Measurements from ENCODE around the gene ATP9B. TPM values are rescaled to one million over a fixed set of nuclear protein-coding genes. Genes with fewer than 3 reads are reported as not detected.
A peak's percentile ranks its signal among the peaks of the same experiment; 100 is the strongest.

ATP9B gene
- total RNA-seq, 1 experiment from 2014 or later: 17.9 TPM

GRCh38 chr18:79067611-79068010 is 1.6 kb upstream of the ATP9B start:
- Histone ChIP-seq H3K36me3 (ENCODE audit: insufficient read depth, low read length, poor library complexity, severe bottlenecking) (no peaks in the 10 kb centered on the region), H3K9me3 (ENCODE audit: low read depth, low read length, poor library complexity, severe bottlenecking) (no peaks in the 10 kb centered on the region), H3K4me3 (ENCODE audit: low read depth, low read length, poor library complexity, severe bottlenecking) (no peak overlapping the region), H3K4me1 (ENCODE audit: insufficient read depth, low read length, poor library complexity, severe bottlenecking) (no peaks in the 10 kb centered on the region), H3K27me3 (replicated peaks; ENCODE audit: insufficient read depth, low read depth, low read length, poor library complexity) (no peaks in the 10 kb centered on the region), H3K27ac (ENCODE audit: low read depth, low read length, poor library complexity, severe bottlenecking) (no peak overlapping the region)
- TF ChIP-seq EZH2 (IDR thresholded peaks at IDR 0.05; ENCODE audit: borderline replicate concordance, low read depth, low read length, poor library complexity, severe bottlenecking): no peak
- no peak for TF ChIP-seq CTCF (conservative IDR thresholded peaks at IDR 0.05; ENCODE audit: low read depth, low read length)
- intact Hi-C loops (cut with micrococcal nuclease; ENCODE audit: unreplicated experiment): loop anchor here (5.0 kb wide), 1 partner anchor 175 kb away; no protein-coding TSS in a partner anchor
- CTCF ChIA-PET: no interaction called here
- DNase-seq (ENCODE audit: low spot score): no peak
- POLR2A ChIA-PET (ENCODE audit: low non-redundant PET): no interaction called here
- no TSS peak for BruUV-seq (replicated peaks)

- DNase-seq (ENCODE audit: low spot score): no peak
- no TSS peak for BruUV-seq (replicated peaks)
- TF ChIP-seq CTCF (conservative IDR thresholded peaks at IDR 0.05; ENCODE audit: low read depth, low read length) (no peak), EZH2 (IDR thresholded peaks at IDR 0.05; ENCODE audit: borderline replicate concordance, low read depth, low read length, poor library complexity, severe bottlenecking) (no peak)
- no peaks in the 10 kb centered on the region for H3K9me3 ChIP-seq (ENCODE audit: low read depth, low read length, poor library complexity, severe bottlenecking)
- no peaks in the 10 kb centered on the region for H3K4me1 ChIP-seq (ENCODE audit: insufficient read depth, low read length, poor library complexity, severe bottlenecking)
- H3K27me3 ChIP-seq (replicated peaks; ENCODE audit: insufficient read depth, low read depth, low read length, poor library complexity): no peaks in the 10 kb centered on the region
- ChIA-PET CTCF (no interaction called here), POLR2A (ENCODE audit: low non-redundant PET) (interaction anchor here (0.6 kb wide), 1 partner anchor 109 kb away, joined by 3 read pairs; no protein-coding TSS in a partner anchor)
- peak overlapping the region; percentile 87 for H3K27ac ChIP-seq (ENCODE audit: low read depth, low read length, poor library complexity, severe bottlenecking)
- intact Hi-C loops (cut with micrococcal nuclease; ENCODE audit: unreplicated experiment): loop anchor here (5.0 kb wide), 1 partner anchor 174 kb away; no protein-coding TSS in a partner anchor
- H3K36me3 ChIP-seq (ENCODE audit: insufficient read depth, low read length, poor library complexity, severe bottlenecking): no peaks in the 10 kb centered on the region
- H3K4me3 ChIP-seq (ENCODE audit: low read depth, low read length, poor library complexity, severe bottlenecking): peak overlapping the region; percentile 81
These were observed 755 bp upstream of the ATP9B start for GRCh38 chr18:79068341-79068936.

- no peak for DNase-seq (ENCODE audit: low spot score)
- no peaks in the 10 kb centered on the region for H3K4me1 ChIP-seq (ENCODE audit: insufficient read depth, low read length, poor library complexity, severe bottlenecking)
- H3K27ac ChIP-seq (ENCODE audit: low read depth, low read length, poor library complexity, severe bottlenecking): peak overlapping the region; percentile 87
- TF ChIP-seq EZH2 (IDR thresholded peaks at IDR 0.05; ENCODE audit: borderline replicate concordance, low read depth, low read length, poor library complexity, severe bottlenecking) (no peak), CTCF (conservative IDR thresholded peaks at IDR 0.05; ENCODE audit: low read depth, low read length) (no peak)
- ChIA-PET CTCF (no interaction called here), POLR2A (ENCODE audit: low non-redundant PET) (no interaction called here)
- no peaks in the 10 kb centered on the region for H3K36me3 ChIP-seq (ENCODE audit: insufficient read depth, low read length, poor library complexity, severe bottlenecking)
- peak overlapping the region; percentile 81 for H3K4me3 ChIP-seq (ENCODE audit: low read depth, low read length, poor library complexity, severe bottlenecking)
- BruUV-seq (replicated peaks): no TSS peak
- intact Hi-C loops (cut with micrococcal nuclease; ENCODE audit: unreplicated experiment): loop anchor here (5.0 kb wide), 1 partner anchor 173 kb away; no protein-coding TSS in a partner anchor
- no peaks in the 10 kb centered on the region for H3K9me3 ChIP-seq (ENCODE audit: low read depth, low read length, poor library complexity, severe bottlenecking)
- no peaks in the 10 kb centered on the region for H3K27me3 ChIP-seq (replicated peaks; ENCODE audit: insufficient read depth, low read depth, low read length, poor library complexity)
These were observed 540 bp downstream of the ATP9B start for GRCh38 chr18:79069717-79070151.

Measured in A673 (cell line).